C4-2B (cell line): ENCODE measurements around the gene LURAP1L.

Source experiments
- H3K27ac ChIP-seq: fragments of 450-650 bp; 2 replicates; pipeline ENCODE4 v1.5.1; 2017
- ZFX ChIP-seq: fragments of 450-650 bp; IDR thresholded peaks from 2 replicates; pipeline ENCODE4 v1.6.1; 2017
- TF ChIP-seq, protein P1 (sequence below): fragments of 450-650 bp; conservative IDR thresholded peaks from 2 replicates; pipeline ENCODE4 v1.5.1; 2017; ENCODE audit warnings: mild to moderate bottlenecking

LURAP1L gene

GRCh38 chr9:12739014-12739652, 35.7 kb upstream of the LURAP1L start:
- no peak overlapping the region for H3K27ac ChIP-seq
- no peak for TF ChIP-seq ZFX
- TF ChIP-seq, protein P1, sequence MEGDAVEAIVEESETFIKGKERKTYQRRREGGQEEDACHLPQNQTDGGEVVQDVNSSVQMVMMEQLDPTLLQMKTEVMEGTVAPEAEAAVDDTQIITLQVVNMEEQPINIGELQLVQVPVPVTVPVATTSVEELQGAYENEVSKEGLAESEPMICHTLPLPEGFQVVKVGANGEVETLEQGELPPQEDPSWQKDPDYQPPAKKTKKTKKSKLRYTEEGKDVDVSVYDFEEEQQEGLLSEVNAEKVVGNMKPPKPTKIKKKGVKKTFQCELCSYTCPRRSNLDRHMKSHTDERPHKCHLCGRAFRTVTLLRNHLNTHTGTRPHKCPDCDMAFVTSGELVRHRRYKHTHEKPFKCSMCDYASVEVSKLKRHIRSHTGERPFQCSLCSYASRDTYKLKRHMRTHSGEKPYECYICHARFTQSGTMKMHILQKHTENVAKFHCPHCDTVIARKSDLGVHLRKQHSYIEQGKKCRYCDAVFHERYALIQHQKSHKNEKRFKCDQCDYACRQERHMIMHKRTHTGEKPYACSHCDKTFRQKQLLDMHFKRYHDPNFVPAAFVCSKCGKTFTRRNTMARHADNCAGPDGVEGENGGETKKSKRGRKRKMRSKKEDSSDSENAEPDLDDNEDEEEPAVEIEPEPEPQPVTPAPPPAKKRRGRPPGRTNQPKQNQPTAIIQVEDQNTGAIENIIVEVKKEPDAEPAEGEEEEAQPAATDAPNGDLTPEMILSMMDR, result no peak

- H3K27ac ChIP-seq, result no peak overlapping the region
- TF ChIP-seq ZFX, result no peak
- TF ChIP-seq, protein P1, result no peak
Observed at GRCh38 chr9:12740845-12741244, 34.0 kb upstream of the LURAP1L start.

DNA sequence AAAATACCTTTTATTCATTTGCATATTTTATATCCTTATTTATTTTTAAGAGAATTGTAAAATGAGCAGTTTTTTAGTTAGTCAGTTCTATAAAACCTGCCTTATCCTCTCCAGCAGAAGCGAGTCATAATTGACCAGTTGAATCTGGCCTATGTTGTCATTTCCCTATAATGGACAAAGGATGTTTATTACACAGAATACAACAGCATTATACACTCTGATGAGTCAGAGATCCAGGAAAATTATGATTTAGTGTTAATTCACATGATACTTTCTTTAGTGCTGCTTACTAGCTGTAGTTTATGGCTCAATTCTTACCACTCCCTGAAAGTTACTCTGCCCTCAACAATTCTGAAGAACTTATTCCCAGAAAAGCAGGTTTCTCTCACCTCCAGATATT, 26.8 kb upstream of the LURAP1L start:
- TF ChIP-seq, protein P1, result no peak
- no peak for TF ChIP-seq ZFX
- no peak overlapping the region for H3K27ac ChIP-seq

- no peak overlapping the region for H3K27ac ChIP-seq
- no peak for TF ChIP-seq ZFX
- TF ChIP-seq, protein P1, result no peak
Observed at GRCh38 chr9:12748954-12749353, 25.9 kb upstream of the LURAP1L start.

DNA sequence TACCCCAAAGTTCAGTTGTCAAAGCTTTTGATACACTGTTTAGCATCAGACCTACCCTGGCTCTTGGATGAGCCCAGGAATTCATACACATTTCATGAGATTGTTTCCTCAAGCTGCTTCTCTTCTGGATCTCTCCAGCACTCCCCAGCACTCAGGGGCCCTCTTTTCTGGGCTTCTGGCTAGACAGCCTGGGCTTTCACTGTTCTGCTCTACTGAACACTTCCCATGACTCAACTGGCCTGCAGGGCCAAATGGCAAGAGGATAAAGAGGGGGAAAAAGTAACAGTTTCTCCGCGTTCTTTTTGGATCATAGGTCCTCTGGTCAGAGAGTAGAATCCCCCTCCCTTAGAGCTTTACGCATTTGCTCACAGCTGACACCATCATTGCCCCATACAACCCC, 20.9 kb upstream of the LURAP1L start:
- no peak overlapping the region for H3K27ac ChIP-seq
- TF ChIP-seq, protein P1, result no peak
- TF ChIP-seq ZFX, result no peak

- no peak for TF ChIP-seq ZFX
- TF ChIP-seq, protein P1, result no peak
- no peak overlapping the region for H3K27ac ChIP-seq
Observed at GRCh38 chr9:12759761-12760160, 15.1 kb upstream of the LURAP1L start.

GRCh38 chr9:12760758-12761157, 14.1 kb upstream of the LURAP1L start:
- TF ChIP-seq, protein P1, result no peak
- TF ChIP-seq ZFX, result no peak
- H3K27ac ChIP-seq, result no peak overlapping the region
